Neural cell (in vitro differentiated cells): Measurements from ENCODE around the gene MCC. TPM values are rescaled to one million over a fixed set of nuclear protein-coding genes. Genes with fewer than 3 reads are reported as not detected.

Experiments used
- H2AFZ ChIP-seq: fragments of 200-600, 300-800 bp; sonication (generic), shearing (Covaris generic); 2 replicates; pipeline ENCODE4 v1.6.0; 2014; ENCODE audit warnings: low read depth, mild to moderate bottlenecking, antibody characterized with exemption, low read length, moderate library complexity
- H3F3A ChIP-seq: fragments of 200-600 bp; shearing (Covaris generic); 2 replicates; pipeline ENCODE4 v1.6.1; 2016; ENCODE audit warnings: mild to moderate bottlenecking, moderate library complexity, mixed read lengths, antibody characterized with exemption, low read length; ENCODE audit not compliant: insufficient read depth, poor library complexity, severe bottlenecking
- H3K27ac ChIP-seq: fragments of 200-600, 300-800 bp; sonication (generic), shearing (Covaris generic); 2 replicates; pipeline ENCODE4 v1.5.1; 2014; ENCODE audit warnings: mild to moderate bottlenecking, low read length, moderate library complexity
- H3K27me3 ChIP-seq: fragments of 300-800, 200-600 bp; sonication (generic), shearing (Covaris generic); 2 replicates; pipeline ENCODE4 v1.6.0; 2014; ENCODE audit warnings: mild to moderate bottlenecking, low read depth, low read length, moderate library complexity; ENCODE audit not compliant: insufficient read depth
- H3K36me3 ChIP-seq: fragments of 300-800, 200-600 bp; sonication (generic), shearing (Covaris generic); 2 replicates; pipeline ENCODE4 v1.5.1; 2014; ENCODE audit warnings: mild to moderate bottlenecking, antibody characterized with exemption, low read length, moderate library complexity; ENCODE audit not compliant: insufficient read depth
- H3K4me2 ChIP-seq: fragments of 300-800, 200-600 bp; sonication (generic), shearing (Covaris generic); 2 replicates; pipeline ENCODE4 v1.6.0; 2014; ENCODE audit warnings: mild to moderate bottlenecking, low read length
- H3K4me3 ChIP-seq: fragments of 300-800, 200-600 bp; sonication (generic), shearing (Covaris generic); 2 replicates; pipeline ENCODE4 v1.5.1; 2014; ENCODE audit warnings: mild to moderate bottlenecking, low read length, moderate library complexity
- H3K79me2 ChIP-seq: fragments of 200-600 bp; shearing (Covaris generic); replicated peaks from 2 replicates; pipeline ENCODE4 v1.6.0; 2014; ENCODE audit warnings: mild to moderate bottlenecking, low read length, moderate library complexity; ENCODE audit not compliant: insufficient read depth
- H3K9ac ChIP-seq: fragments of 300-800, 200-600 bp; sonication (generic), shearing (Covaris generic); 2 replicates; pipeline ENCODE4 v1.6.1; 2016; ENCODE audit warnings: mild to moderate bottlenecking, low read length, mixed read lengths
- H3K9me2 ChIP-seq: fragments of 200-600 bp; shearing (Covaris generic); 2 replicates; pipeline ENCODE4 v1.6.1; 2016; ENCODE audit warnings: mild to moderate bottlenecking, low read length, mixed read lengths; ENCODE audit not compliant: insufficient read depth
- H3K9me3 ChIP-seq: fragments of 200-600, 300-800 bp; sonication (generic), shearing (Covaris generic); 2 replicates; pipeline ENCODE4 v1.6.1; 2016; ENCODE audit warnings: mild to moderate bottlenecking, mixed run types, low read length, moderate library complexity, mixed read lengths
- H4K20me1 ChIP-seq: fragments of 200-600 bp; shearing (Covaris generic); 2 replicates; pipeline ENCODE4 v1.6.1; 2016; ENCODE audit warnings: mild to moderate bottlenecking, mixed run types; ENCODE audit not compliant: insufficient read depth
- CTCF ChIP-seq: fragments of 450-650 bp; IDR thresholded peaks from 2 replicates; pipeline ENCODE4 v1.5.1; 2014; ENCODE audit warnings: antibody characterized with exemption, mild to moderate bottlenecking, moderate library complexity; ENCODE audit not compliant: poor library complexity, severe bottlenecking
- EP300 ChIP-seq: fragments of 450-650 bp; conservative IDR thresholded peaks from 2 replicates; pipeline ENCODE4 v1.6.1; 2014; ENCODE audit warnings: antibody characterized with exemption, mild to moderate bottlenecking, moderate library complexity; ENCODE audit not compliant: poor library complexity, severe bottlenecking
- EZH2 ChIP-seq: fragments of 200-600, 300-800 bp; shearing (Covaris generic), sonication (generic); IDR thresholded peaks from 2 replicates; pipeline ENCODE4 v1.6.1; 2014; ENCODE audit warnings: antibody characterized with exemption, low read length, borderline replicate concordance, mild to moderate bottlenecking; ENCODE audit not compliant: insufficient read depth, poor library complexity, severe bottlenecking
- MXI1 ChIP-seq: fragments of 450-650 bp; conservative IDR thresholded peaks from 2 replicates; pipeline ENCODE4 v1.6.1; 2014; ENCODE audit warnings: antibody characterized with exemption, mild to moderate bottlenecking; ENCODE audit not compliant: poor library complexity, severe bottlenecking
- POLR2AphosphoS5 ChIP-seq: IDR thresholded peaks from 2 replicates; pipeline ENCODE4 v1.6.1; 2012
- RAD21 ChIP-seq: fragments of 450-650 bp; conservative IDR thresholded peaks from 2 replicates; pipeline ENCODE4 v1.6.1; 2014; ENCODE audit warnings: antibody characterized with exemption, mild to moderate bottlenecking, moderate library complexity
- REST ChIP-seq: IDR thresholded peaks from 2 replicates; pipeline ENCODE4 v1.6.1; 2012; ENCODE audit warnings: borderline replicate concordance
- SMC3 ChIP-seq: fragments of 450-650 bp; conservative IDR thresholded peaks from 2 replicates; pipeline ENCODE4 v1.6.1; 2014; ENCODE audit warnings: antibody characterized with exemption, mild to moderate bottlenecking, moderate library complexity; ENCODE audit not compliant: poor library complexity
- TAF1 ChIP-seq: IDR thresholded peaks from 2 replicates; pipeline ENCODE4 v1.6.1; 2012; ENCODE audit warnings: low read depth
- polyA plus RNA-seq: library from polyadenylated mRNA; depleted of rRNA; stranded (reverse); fragments of >200 nt; gene quantifications from 2 replicates; pipeline ENCODE4 v1.2.3, GENCODE V29; 2014

Gene MCC
- polyA plus RNA-seq, 1 donor from 2014 or later = 2.2 TPM

GRCh38 chr5:113102121-113102531 lies 386.1 kb downstream of the MCC start (continued):
- no peak for TF ChIP-seq REST

- no peaks in the 10 kb centered on the region for H3K27me3 ChIP-seq
- no peaks in the 10 kb centered on the region for H3K79me2 ChIP-seq
- H4K20me1 ChIP-seq = no peaks in the 10 kb centered on the region
- H3K4me3 ChIP-seq = no peak overlapping the region
- H3K4me2 ChIP-seq = no peak overlapping the region
- no peak overlapping the region for H3K9ac ChIP-seq
- H3K9me3 ChIP-seq = no peaks in the 10 kb centered on the region
- H3F3A ChIP-seq = no peaks in the 10 kb centered on the region
- TF ChIP-seq POLR2AphosphoS5 (no peak), EP300 (no peak), SMC3 (no peak), RAD21 (no peak), EZH2 (no peak), MXI1 (no peak), REST (no peak), CTCF (no peak), TAF1 (no peak)
- no peak overlapping the region for H3K27ac ChIP-seq
- no peaks in the 10 kb centered on the region for H3K9me2 ChIP-seq
- H2AFZ ChIP-seq = no peak overlapping the region
- no peaks in the 10 kb centered on the region for H3K36me3 ChIP-seq
Observed at GRCh38 chr5:113100981-113101380, 387.3 kb downstream of the MCC start.

GRCh38 chr5:113099822-113100221 lies 388.4 kb downstream of the MCC start:
- H3K36me3 ChIP-seq = no peaks in the 10 kb centered on the region
- H3K79me2 ChIP-seq = no peaks in the 10 kb centered on the region
- H3K4me2 ChIP-seq = no peak overlapping the region
- no peak overlapping the region for H3K9ac ChIP-seq
- no peaks in the 10 kb centered on the region for H3K9me3 ChIP-seq
- no peaks in the 10 kb centered on the region for H3K9me2 ChIP-seq
- H3K4me3 ChIP-seq = no peak overlapping the region
- no peak overlapping the region for H2AFZ ChIP-seq
- TF ChIP-seq MXI1 (no peak), EZH2 (no peak), EP300 (no peak), RAD21 (no peak), SMC3 (no peak), POLR2AphosphoS5 (no peak), CTCF (no peak), REST (no peak), TAF1 (no peak)
- H4K20me1 ChIP-seq = no peaks in the 10 kb centered on the region
- no peaks in the 10 kb centered on the region for H3K27me3 ChIP-seq
- no peak overlapping the region for H3K27ac ChIP-seq
- H3F3A ChIP-seq = no peaks in the 10 kb centered on the region
